Neural cell (in vitro differentiated cells): ENCODE data around the gene GLRX5. TPM values are rescaled to one million over a fixed set of nuclear protein-coding genes. Genes with fewer than 3 reads are reported as not detected.

Source experiments
- H2AFZ ChIP-seq: fragments of 200-600, 300-800 bp; sonication (generic), shearing (Covaris generic); 2 replicates; pipeline ENCODE4 v1.6.0; 2014; ENCODE audit warnings: low read depth, mild to moderate bottlenecking, antibody characterized with exemption, low read length, moderate library complexity
- H3F3A ChIP-seq: fragments of 200-600 bp; shearing (Covaris generic); 2 replicates; pipeline ENCODE4 v1.6.1; 2016; ENCODE audit warnings: mild to moderate bottlenecking, moderate library complexity, mixed read lengths, antibody characterized with exemption, low read length; ENCODE audit not compliant: insufficient read depth, poor library complexity, severe bottlenecking
- H3K27ac ChIP-seq: fragments of 200-600, 300-800 bp; sonication (generic), shearing (Covaris generic); 2 replicates; pipeline ENCODE4 v1.5.1; 2014; ENCODE audit warnings: mild to moderate bottlenecking, low read length, moderate library complexity
- H3K27me3 ChIP-seq: fragments of 300-800, 200-600 bp; sonication (generic), shearing (Covaris generic); 2 replicates; pipeline ENCODE4 v1.6.0; 2014; ENCODE audit warnings: mild to moderate bottlenecking, low read depth, low read length, moderate library complexity; ENCODE audit not compliant: insufficient read depth
- H3K36me3 ChIP-seq: fragments of 300-800, 200-600 bp; sonication (generic), shearing (Covaris generic); 2 replicates; pipeline ENCODE4 v1.5.1; 2014; ENCODE audit warnings: mild to moderate bottlenecking, antibody characterized with exemption, low read length, moderate library complexity; ENCODE audit not compliant: insufficient read depth
- H3K4me2 ChIP-seq: fragments of 300-800, 200-600 bp; sonication (generic), shearing (Covaris generic); 2 replicates; pipeline ENCODE4 v1.6.0; 2014; ENCODE audit warnings: mild to moderate bottlenecking, low read length
- H3K4me3 ChIP-seq: fragments of 300-800, 200-600 bp; sonication (generic), shearing (Covaris generic); 2 replicates; pipeline ENCODE4 v1.5.1; 2014; ENCODE audit warnings: mild to moderate bottlenecking, low read length, moderate library complexity
- H3K79me2 ChIP-seq: fragments of 200-600 bp; shearing (Covaris generic); replicated peaks from 2 replicates; pipeline ENCODE4 v1.6.0; 2014; ENCODE audit warnings: mild to moderate bottlenecking, low read length, moderate library complexity; ENCODE audit not compliant: insufficient read depth
- H3K9ac ChIP-seq: fragments of 300-800, 200-600 bp; sonication (generic), shearing (Covaris generic); 2 replicates; pipeline ENCODE4 v1.6.1; 2016; ENCODE audit warnings: mild to moderate bottlenecking, low read length, mixed read lengths
- H3K9me2 ChIP-seq: fragments of 200-600 bp; shearing (Covaris generic); 2 replicates; pipeline ENCODE4 v1.6.1; 2016; ENCODE audit warnings: mild to moderate bottlenecking, low read length, mixed read lengths; ENCODE audit not compliant: insufficient read depth
- H3K9me3 ChIP-seq: fragments of 200-600, 300-800 bp; sonication (generic), shearing (Covaris generic); 2 replicates; pipeline ENCODE4 v1.6.1; 2016; ENCODE audit warnings: mild to moderate bottlenecking, mixed run types, low read length, moderate library complexity, mixed read lengths
- H4K20me1 ChIP-seq: fragments of 200-600 bp; shearing (Covaris generic); 2 replicates; pipeline ENCODE4 v1.6.1; 2016; ENCODE audit warnings: mild to moderate bottlenecking, mixed run types; ENCODE audit not compliant: insufficient read depth
- EP300 ChIP-seq: fragments of 450-650 bp; conservative IDR thresholded peaks from 2 replicates; pipeline ENCODE4 v1.6.1; 2014; ENCODE audit warnings: antibody characterized with exemption, mild to moderate bottlenecking, moderate library complexity; ENCODE audit not compliant: poor library complexity, severe bottlenecking
- EZH2 ChIP-seq: fragments of 200-600, 300-800 bp; shearing (Covaris generic), sonication (generic); IDR thresholded peaks from 2 replicates; pipeline ENCODE4 v1.6.1; 2014; ENCODE audit warnings: antibody characterized with exemption, low read length, borderline replicate concordance, mild to moderate bottlenecking; ENCODE audit not compliant: insufficient read depth, poor library complexity, severe bottlenecking
- MXI1 ChIP-seq: fragments of 450-650 bp; conservative IDR thresholded peaks from 2 replicates; pipeline ENCODE4 v1.6.1; 2014; ENCODE audit warnings: antibody characterized with exemption, mild to moderate bottlenecking; ENCODE audit not compliant: poor library complexity, severe bottlenecking
- POLR2AphosphoS5 ChIP-seq: IDR thresholded peaks from 2 replicates; pipeline ENCODE4 v1.6.1; 2012
- RAD21 ChIP-seq: fragments of 450-650 bp; conservative IDR thresholded peaks from 2 replicates; pipeline ENCODE4 v1.6.1; 2014; ENCODE audit warnings: antibody characterized with exemption, mild to moderate bottlenecking, moderate library complexity
- SMC3 ChIP-seq: fragments of 450-650 bp; conservative IDR thresholded peaks from 2 replicates; pipeline ENCODE4 v1.6.1; 2014; ENCODE audit warnings: antibody characterized with exemption, mild to moderate bottlenecking, moderate library complexity; ENCODE audit not compliant: poor library complexity
- TAF1 ChIP-seq: IDR thresholded peaks from 2 replicates; pipeline ENCODE4 v1.6.1; 2012; ENCODE audit warnings: low read depth
- polyA plus RNA-seq: library from polyadenylated mRNA; depleted of rRNA; stranded (reverse); fragments of >200 nt; gene quantifications from 2 replicates; pipeline ENCODE4 v1.2.3, GENCODE V29; 2014
- TF ChIP-seq, protein P1 (sequence below): IDR thresholded peaks from 2 replicates; pipeline ENCODE4 v1.6.1; 2012; ENCODE audit warnings: borderline replicate concordance
- TF ChIP-seq, protein P2 (sequence below): fragments of 450-650 bp; IDR thresholded peaks from 2 replicates; pipeline ENCODE4 v1.5.1; 2014; ENCODE audit warnings: antibody characterized with exemption, mild to moderate bottlenecking, moderate library complexity; ENCODE audit not compliant: poor library complexity, severe bottlenecking

GLRX5 gene
- polyA plus RNA-seq, 1 donor from 2014 or later: 81.0 TPM

DNA sequence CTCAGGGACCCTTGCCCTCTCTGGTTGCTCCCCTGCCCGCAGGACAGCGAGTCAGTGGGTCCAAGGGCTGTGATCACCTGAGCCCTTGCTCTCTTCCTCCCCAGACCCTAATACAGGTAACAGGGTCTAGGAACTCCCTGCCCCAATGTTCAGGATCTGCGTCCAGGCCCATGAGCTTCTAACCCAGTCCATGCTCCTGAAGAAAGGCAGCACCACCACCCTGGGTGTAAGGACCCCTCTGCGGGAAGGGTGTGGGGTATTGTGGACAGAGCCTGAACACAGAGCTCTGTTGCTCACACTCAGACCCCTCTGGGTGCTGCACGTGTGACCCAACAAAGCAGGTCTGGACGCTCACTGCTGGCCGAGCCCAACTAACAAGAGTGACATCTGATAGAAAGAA lies 18.3 kb downstream of the GLRX5 start:
- H3K9me3 ChIP-seq: no peaks in the 10 kb centered on the region

DNA sequence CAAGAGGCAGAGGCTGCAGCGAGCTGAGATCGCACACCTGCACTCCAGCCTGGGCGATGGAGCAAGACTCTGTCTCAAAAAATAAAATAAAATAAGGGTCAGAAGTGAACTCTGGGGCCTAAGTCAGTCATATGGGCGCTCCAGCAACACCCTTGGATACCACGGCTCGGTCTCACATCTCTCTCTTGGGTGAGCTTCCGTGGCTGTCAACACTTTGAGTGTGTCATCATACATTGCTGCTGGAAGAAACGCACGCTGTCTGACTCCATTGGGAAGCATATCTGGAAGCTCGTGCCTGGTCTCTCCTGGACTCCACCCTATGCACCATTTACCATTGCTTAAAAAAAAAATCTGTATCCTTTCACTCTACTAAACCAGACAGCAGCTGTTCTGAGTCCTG lies 20.2 kb downstream of the GLRX5 start:
- Histone ChIP-seq H3K4me2 (no peak overlapping the region), H3F3A (no peaks in the 10 kb centered on the region), H3K27ac (no peak overlapping the region), H3K9ac (no peak overlapping the region), H3K36me3 (no peaks in the 10 kb centered on the region), H3K79me2 (no peaks in the 10 kb centered on the region), H2AFZ (no peak overlapping the region), H3K9me2 (no peaks in the 10 kb centered on the region), H3K4me3 (no peak overlapping the region), H3K9me3 (no peaks in the 10 kb centered on the region), H3K27me3 (no peaks in the 10 kb centered on the region), H4K20me1 (no peaks in the 10 kb centered on the region)
- TF ChIP-seq, protein P1, sequence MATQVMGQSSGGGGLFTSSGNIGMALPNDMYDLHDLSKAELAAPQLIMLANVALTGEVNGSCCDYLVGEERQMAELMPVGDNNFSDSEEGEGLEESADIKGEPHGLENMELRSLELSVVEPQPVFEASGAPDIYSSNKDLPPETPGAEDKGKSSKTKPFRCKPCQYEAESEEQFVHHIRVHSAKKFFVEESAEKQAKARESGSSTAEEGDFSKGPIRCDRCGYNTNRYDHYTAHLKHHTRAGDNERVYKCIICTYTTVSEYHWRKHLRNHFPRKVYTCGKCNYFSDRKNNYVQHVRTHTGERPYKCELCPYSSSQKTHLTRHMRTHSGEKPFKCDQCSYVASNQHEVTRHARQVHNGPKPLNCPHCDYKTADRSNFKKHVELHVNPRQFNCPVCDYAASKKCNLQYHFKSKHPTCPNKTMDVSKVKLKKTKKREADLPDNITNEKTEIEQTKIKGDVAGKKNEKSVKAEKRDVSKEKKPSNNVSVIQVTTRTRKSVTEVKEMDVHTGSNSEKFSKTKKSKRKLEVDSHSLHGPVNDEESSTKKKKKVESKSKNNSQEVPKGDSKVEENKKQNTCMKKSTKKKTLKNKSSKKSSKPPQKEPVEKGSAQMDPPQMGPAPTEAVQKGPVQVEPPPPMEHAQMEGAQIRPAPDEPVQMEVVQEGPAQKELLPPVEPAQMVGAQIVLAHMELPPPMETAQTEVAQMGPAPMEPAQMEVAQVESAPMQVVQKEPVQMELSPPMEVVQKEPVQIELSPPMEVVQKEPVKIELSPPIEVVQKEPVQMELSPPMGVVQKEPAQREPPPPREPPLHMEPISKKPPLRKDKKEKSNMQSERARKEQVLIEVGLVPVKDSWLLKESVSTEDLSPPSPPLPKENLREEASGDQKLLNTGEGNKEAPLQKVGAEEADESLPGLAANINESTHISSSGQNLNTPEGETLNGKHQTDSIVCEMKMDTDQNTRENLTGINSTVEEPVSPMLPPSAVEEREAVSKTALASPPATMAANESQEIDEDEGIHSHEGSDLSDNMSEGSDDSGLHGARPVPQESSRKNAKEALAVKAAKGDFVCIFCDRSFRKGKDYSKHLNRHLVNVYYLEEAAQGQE: no peak
- TF ChIP-seq MXI1: no peak
- no peak for TF ChIP-seq POLR2AphosphoS5
- TF ChIP-seq EP300: no peak
- TF ChIP-seq SMC3: no peak
- no peak for TF ChIP-seq TAF1

More for the DNA sequence above, 18.3 kb downstream of the GLRX5 start:
- TF ChIP-seq EP300 (no peak), RAD21 (no peak), SMC3 (no peak), EZH2 (no peak)
- TF ChIP-seq, protein P2, sequence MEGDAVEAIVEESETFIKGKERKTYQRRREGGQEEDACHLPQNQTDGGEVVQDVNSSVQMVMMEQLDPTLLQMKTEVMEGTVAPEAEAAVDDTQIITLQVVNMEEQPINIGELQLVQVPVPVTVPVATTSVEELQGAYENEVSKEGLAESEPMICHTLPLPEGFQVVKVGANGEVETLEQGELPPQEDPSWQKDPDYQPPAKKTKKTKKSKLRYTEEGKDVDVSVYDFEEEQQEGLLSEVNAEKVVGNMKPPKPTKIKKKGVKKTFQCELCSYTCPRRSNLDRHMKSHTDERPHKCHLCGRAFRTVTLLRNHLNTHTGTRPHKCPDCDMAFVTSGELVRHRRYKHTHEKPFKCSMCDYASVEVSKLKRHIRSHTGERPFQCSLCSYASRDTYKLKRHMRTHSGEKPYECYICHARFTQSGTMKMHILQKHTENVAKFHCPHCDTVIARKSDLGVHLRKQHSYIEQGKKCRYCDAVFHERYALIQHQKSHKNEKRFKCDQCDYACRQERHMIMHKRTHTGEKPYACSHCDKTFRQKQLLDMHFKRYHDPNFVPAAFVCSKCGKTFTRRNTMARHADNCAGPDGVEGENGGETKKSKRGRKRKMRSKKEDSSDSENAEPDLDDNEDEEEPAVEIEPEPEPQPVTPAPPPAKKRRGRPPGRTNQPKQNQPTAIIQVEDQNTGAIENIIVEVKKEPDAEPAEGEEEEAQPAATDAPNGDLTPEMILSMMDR: no peak
- no peaks in the 10 kb centered on the region for H3K79me2 ChIP-seq
- no peaks in the 10 kb centered on the region for H4K20me1 ChIP-seq
- no peak overlapping the region for H3K27ac ChIP-seq
- no peak overlapping the region for H3K9ac ChIP-seq
- no peaks in the 10 kb centered on the region for H3F3A ChIP-seq
- no peaks in the 10 kb centered on the region for H3K9me2 ChIP-seq
- no peaks in the 10 kb centered on the region for H3K27me3 ChIP-seq
- no peak overlapping the region for H2AFZ ChIP-seq
- peaks cover 4% of the 10 kb centered on the region for H3K36me3 ChIP-seq
- no peak overlapping the region for H3K4me3 ChIP-seq
- H3K4me2 ChIP-seq: no peak overlapping the region

DNA sequence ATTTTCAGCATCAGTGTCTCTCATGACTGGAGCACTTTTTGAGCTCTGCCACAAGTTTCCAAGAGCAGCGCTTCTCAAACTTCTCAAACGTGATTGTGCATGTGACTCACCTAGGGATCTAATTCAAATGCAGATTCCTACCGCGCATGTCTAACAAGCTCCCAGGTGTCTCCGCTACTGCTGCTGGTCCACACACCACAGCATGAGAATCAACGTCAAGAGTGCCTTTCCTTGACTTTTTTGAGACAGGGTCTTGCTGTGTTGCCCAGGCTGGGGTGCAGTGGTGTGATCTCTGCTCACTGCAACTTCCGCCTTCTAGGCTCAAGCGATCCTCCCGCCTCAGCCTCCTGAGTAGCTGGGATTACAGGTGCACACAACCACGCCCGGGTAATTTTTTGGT lies 22.4 kb downstream of the GLRX5 start:
- no peaks in the 10 kb centered on the region for H3F3A ChIP-seq
- no peak overlapping the region for H3K4me3 ChIP-seq
- no peak overlapping the region for H3K9ac ChIP-seq
- no peak overlapping the region for H3K4me2 ChIP-seq
- no peak overlapping the region for H3K27ac ChIP-seq
- no peak for TF ChIP-seq EZH2
- no peaks in the 10 kb centered on the region for H3K9me2 ChIP-seq
- no peak overlapping the region for H2AFZ ChIP-seq
- no peaks in the 10 kb centered on the region for H3K79me2 ChIP-seq
- no peaks in the 10 kb centered on the region for H3K36me3 ChIP-seq
- no peaks in the 10 kb centered on the region for H3K9me3 ChIP-seq
- H4K20me1 ChIP-seq: no peaks in the 10 kb centered on the region
- H3K27me3 ChIP-seq: no peaks in the 10 kb centered on the region
